ENCODE results near the gene CLCN6.

CLCN6 gene

GRCh38 chr1:11856698-11857097, 50.7 kb downstream of the CLCN6 start:
- no peak for DNase-seq

- no peak for DNase-seq
These were observed 51.3 kb downstream of the CLCN6 start for GRCh38 chr1:11857164-11857851.

- DNase-seq = no peak
These were observed 52.2 kb downstream of the CLCN6 start for GRCh38 chr1:11858158-11858557.

- DNase-seq = no peak
These were observed 52.6 kb downstream of the CLCN6 start, which contains the start of gene NPPB for GRCh38 chr1:11858613-11858967. TSS of gene NPPB (minus strand) at chr1:11858945. CDS start at chr1:11858833, 112 bp downstream.

- DNase-seq = no peak
These were observed 53.2 kb downstream of the CLCN6 start for GRCh38 chr1:11858968-11859871.

GRCh38 chr1:11860083-11860482, 54.1 kb downstream of the CLCN6 start:
- DNase-seq = no peak

- DNase-seq = no peak
These were observed 54.6 kb downstream of the CLCN6 start for GRCh38 chr1:11860587-11860986.

GRCh38 chr1:11862890-11863289, 56.9 kb downstream of the CLCN6 start:
- DNase-seq = no peak

- DNase-seq = no peak
These were observed 62.5 kb downstream of the CLCN6 start for GRCh38 chr1:11868331-11868980.

GRCh38 chr1:11869104-11869503, 63.1 kb downstream of the CLCN6 start:
- no peak for DNase-seq

- no peak for DNase-seq
These were observed 63.7 kb downstream of the CLCN6 start for GRCh38 chr1:11869650-11870207.

- DNase-seq = no peak
These were observed 66.6 kb downstream of the CLCN6 start for GRCh38 chr1:11872545-11872944.

GRCh38 chr1:11873395-11874257, 67.6 kb downstream of the CLCN6 start:
- no peak for DNase-seq

- no peak for DNase-seq
These were observed 68.2 kb downstream of the CLCN6 start for GRCh38 chr1:11874258-11874562.

GRCh38 chr1:11874624-11875023, 68.6 kb downstream of the CLCN6 start:
- DNase-seq = no peak

GRCh38 chr1:11875094-11875493, 69.1 kb downstream of the CLCN6 start:
- no peak for DNase-seq

- DNase-seq = no peak
These were observed 71.1 kb downstream of the CLCN6 start for GRCh38 chr1:11877074-11877473.

- no peak for DNase-seq
These were observed 72.3 kb downstream of the CLCN6 start for GRCh38 chr1:11878081-11878890.

GRCh38 chr1:11878891-11879190, 72.8 kb downstream of the CLCN6 start:
- no peak for DNase-seq

- no peak for DNase-seq
These were observed 73.6 kb downstream of the CLCN6 start for GRCh38 chr1:11879311-11880180.

- DNase-seq = no peak
These were observed 74.2 kb downstream of the CLCN6 start for GRCh38 chr1:11880181-11880575.

Data from NCI-H1930 (cell line).